ENCODE data around the gene KCNC1.

- TF ChIP-seq RAD21 (IDR thresholded peaks at IDR 0.05): no peak
- TF ChIP-seq CTCF (IDR thresholded peaks at IDR 0.05; ENCODE audit: low read depth, low read length, missing input control): no peak
- no peak for TF ChIP-seq MAX (IDR thresholded peaks at IDR 0.05)
- no peak for TF ChIP-seq GABPA (IDR thresholded peaks at IDR 0.05 in 1 of 2, conservative IDR thresholded peaks at IDR 0.05 in 1 of 2)
- TF ChIP-seq ZBTB33 (IDR thresholded peaks at IDR 0.05): no peak
- TF ChIP-seq YY1 (IDR thresholded peaks at IDR 0.05): no peak
- TF ChIP-seq FOXA1 (IDR thresholded peaks at IDR 0.05): no peak
- TF ChIP-seq TAF1 (conservative IDR thresholded peaks at IDR 0.05): no peak
- TF ChIP-seq ATF3 (IDR thresholded peaks at IDR 0.05): no peak
- TF ChIP-seq JUND (IDR thresholded peaks at IDR 0.05): no peak
- TF ChIP-seq REST (IDR thresholded peaks at IDR 0.05): no peak
Measured at GRCh38 chr11:17791144-17791543, 56.6 kb downstream of the KCNC1 start.
